DMS114 treated with DMSO at 0.1 percent for 48 hours (cell line): Measurements from ENCODE around the gene EDN2.

Source experiments
- DNase-seq: peaks from one replicate; lab custom pipeline; 2025; ENCODE audit not compliant: unreplicated experiment; lab: John Stamatoyannopoulos, UW

The EDN2 gene

GRCh38 chr1:41440321-41441085 lies 44.0 kb downstream of the EDN2 start:
- no peak for DNase-seq

GRCh38 chr1:41439234-41439633 lies 45.2 kb downstream of the EDN2 start:
- no peak for DNase-seq

GRCh38 chr1:41438711-41439110 lies 45.8 kb downstream of the EDN2 start:
- DNase-seq: no peak

- no peak for DNase-seq
Measured at GRCh38 chr1:41437011-41437355, 47.5 kb downstream of the EDN2 start.

- no peak for DNase-seq
Measured at GRCh38 chr1:41436281-41437010, 48.0 kb downstream of the EDN2 start.

- no peak for DNase-seq
Measured at GRCh38 chr1:41435570-41436178, 48.8 kb downstream of the EDN2 start.

- DNase-seq: no peak
Measured at GRCh38 chr1:41434748-41435449, 49.6 kb downstream of the EDN2 start.

GRCh38 chr1:41434306-41434705 lies 50.2 kb downstream of the EDN2 start:
- no peak for DNase-seq

- no peak for DNase-seq
Measured at GRCh38 chr1:41433501-41433900, 51.0 kb downstream of the EDN2 start.

GRCh38 chr1:41432481-41433280 lies 51.8 kb downstream of the EDN2 start:
- peak; percentile 33 for DNase-seq

GRCh38 chr1:41431490-41432350 lies 52.8 kb downstream of the EDN2 start:
- DNase-seq: no peak

- DNase-seq: no peak
Measured at GRCh38 chr1:41430582-41430981, 53.9 kb downstream of the EDN2 start.

- no peak for DNase-seq
Measured at GRCh38 chr1:41430069-41430468, 54.4 kb downstream of the EDN2 start.

- DNase-seq: no peak
Measured at GRCh38 chr1:41429641-41430035, 54.8 kb downstream of the EDN2 start.
